Astrocyte (in vitro differentiated cells and primary cell): ENCODE data around the gene AKAP12. TPM values are rescaled to one million over a fixed set of nuclear protein-coding genes. Genes with fewer than 3 reads are reported as not detected.
A peak's percentile ranks its signal among the peaks of the same experiment; 100 is the strongest.

Experiments
- DNase-seq: peaks from one replicate; pipeline ENCODE4 v3.0.0-alpha.2; 2010; ENCODE audit warnings: low read depth
- FAIRE-seq: peaks from 2 replicates; lab custom pipeline; 2011; peaks lifted over from hg19 to GRCh38; lab: Jason Lieb, UNC
- H2AFZ ChIP-seq: 2 replicates; pipeline ENCODE4 v1.6.0; 2012; ENCODE audit warnings: low read depth, low read length, inconsistent platforms
- H3K27ac ChIP-seq: 2 replicates; pipeline ENCODE4 v1.5.1; 2011; ENCODE audit warnings: low read depth, low read length, inconsistent platforms
- H3K27me3 ChIP-seq: 2 replicates; pipeline ENCODE4 v1.6.0; 2011; ENCODE audit warnings: low read length, inconsistent platforms; ENCODE audit not compliant: insufficient read depth
- H3K36me3 ChIP-seq: 2 replicates; pipeline ENCODE4 v1.5.1; 2011; ENCODE audit warnings: low read length, inconsistent platforms; ENCODE audit not compliant: insufficient read depth
- H3K4me1 ChIP-seq: 2 replicates; pipeline ENCODE4 v1.5.1; 2011; ENCODE audit warnings: low read length, inconsistent platforms; ENCODE audit not compliant: insufficient read depth
- H3K4me2 ChIP-seq: 2 replicates; pipeline ENCODE4 v1.6.0; 2012; ENCODE audit warnings: low read length, inconsistent platforms
- H3K4me3 ChIP-seq: 2 replicates; pipeline ENCODE4 v1.5.1; 2011; ENCODE audit warnings: low read depth, mild to moderate bottlenecking, low read length, inconsistent platforms; ENCODE audit not compliant: insufficient read depth
- H3K79me2 ChIP-seq: 2 replicates; pipeline ENCODE4 v1.6.0; 2012; ENCODE audit warnings: mild to moderate bottlenecking, low read length, inconsistent platforms; ENCODE audit not compliant: insufficient read depth
- H3K9ac ChIP-seq: 2 replicates; pipeline ENCODE4 v1.6.0; 2012; ENCODE audit warnings: mild to moderate bottlenecking, low read length, inconsistent platforms
- H3K9me3 ChIP-seq: 2 replicates; pipeline ENCODE4 v1.5.1; 2012; ENCODE audit warnings: low read depth, mild to moderate bottlenecking, low read length, inconsistent platforms; ENCODE audit not compliant: insufficient read depth
- H4K20me1 ChIP-seq: 2 replicates; pipeline ENCODE4 v1.6.0; 2012; ENCODE audit warnings: low read length, inconsistent platforms; ENCODE audit not compliant: insufficient read depth
- H3K27ac Mint-ChIP-seq: one replicate; pipeline ENCODE4 v1.8.0; 2021; ENCODE audit warnings: mild to moderate bottlenecking, mixed read lengths; ENCODE audit not compliant: unreplicated experiment
- H3K27me3 Mint-ChIP-seq: one replicate; pipeline ENCODE4 v1.8.0; 2021; ENCODE audit warnings: low read depth, mixed read lengths; ENCODE audit not compliant: unreplicated experiment
- H3K36me3 Mint-ChIP-seq: one replicate; pipeline ENCODE4 v1.8.0; 2021; ENCODE audit warnings: low read depth, mixed read lengths; ENCODE audit not compliant: unreplicated experiment
- H3K4me1 Mint-ChIP-seq: one replicate; pipeline ENCODE4 v1.8.0; 2021; ENCODE audit warnings: low read depth, mixed read lengths; ENCODE audit not compliant: unreplicated experiment
- H3K4me3 Mint-ChIP-seq: one replicate; pipeline ENCODE4 v1.8.0; 2021; ENCODE audit warnings: mild to moderate bottlenecking, moderate library complexity, mixed read lengths; ENCODE audit not compliant: unreplicated experiment
- H3K9me3 Mint-ChIP-seq: one replicate; pipeline ENCODE4 v1.8.0; 2021; ENCODE audit warnings: mild to moderate bottlenecking, mixed read lengths; ENCODE audit not compliant: unreplicated experiment
- EZH2 ChIP-seq: IDR thresholded peaks from 2 replicates; pipeline ENCODE4 v1.6.1; 2012; ENCODE audit warnings: mild to moderate bottlenecking, low read length, inconsistent platforms; ENCODE audit not compliant: insufficient read depth
- total RNA-seq: library from RNA; stranded (reverse); gene quantifications from 2 replicates; pipeline ENCODE4 v1.2.1, GENCODE V29; 2021
- TF ChIP-seq, protein P1 (sequence below): IDR thresholded peaks from 2 replicates; pipeline ENCODE4 v1.5.1; 2011; ENCODE audit warnings: low read depth, mild to moderate bottlenecking, inconsistent platforms, low read length, moderate library complexity; ENCODE audit not compliant: insufficient read depth

The AKAP12 gene
- total RNA-seq, 1 donor from 2014 or later: 115 TPM

GRCh38 chr6:151285122-151285521, 45.4 kb downstream of the AKAP12 start:
- peaks cover 29% of the 10 kb centered on the region for H3K4me1 Mint-ChIP-seq
- H3K4me3 ChIP-seq: no peak overlapping the region
- H3K4me1 ChIP-seq: peaks cover 10% of the 10 kb centered on the region
- no peaks in the 10 kb centered on the region for H3K9me3 ChIP-seq
- H3K36me3 Mint-ChIP-seq: peaks cover 12% of the 10 kb centered on the region
- H3K9ac ChIP-seq: no peak overlapping the region
- no peaks in the 10 kb centered on the region for H3K27me3 ChIP-seq
- no peak overlapping the region for H2AFZ ChIP-seq
- H4K20me1 ChIP-seq: peaks cover 69% of the 10 kb centered on the region
- H3K27me3 Mint-ChIP-seq: no peaks in the 10 kb centered on the region
- peak; percentile 77 for DNase-seq
- H3K4me2 ChIP-seq: peak overlapping the region; percentile 26
- H3K4me3 Mint-ChIP-seq: no peak overlapping the region
- peak; percentile 45 for FAIRE-seq
- no peaks in the 10 kb centered on the region for H3K9me3 Mint-ChIP-seq
- peak overlapping the region; percentile 55 for H3K27ac Mint-ChIP-seq
- H3K36me3 ChIP-seq: no peaks in the 10 kb centered on the region
- peaks cover 96% of the 10 kb centered on the region for H3K79me2 ChIP-seq
- peak overlapping the region; percentile 18 for H3K27ac ChIP-seq
- TF ChIP-seq EZH2: no peak
- TF ChIP-seq, protein P1, sequence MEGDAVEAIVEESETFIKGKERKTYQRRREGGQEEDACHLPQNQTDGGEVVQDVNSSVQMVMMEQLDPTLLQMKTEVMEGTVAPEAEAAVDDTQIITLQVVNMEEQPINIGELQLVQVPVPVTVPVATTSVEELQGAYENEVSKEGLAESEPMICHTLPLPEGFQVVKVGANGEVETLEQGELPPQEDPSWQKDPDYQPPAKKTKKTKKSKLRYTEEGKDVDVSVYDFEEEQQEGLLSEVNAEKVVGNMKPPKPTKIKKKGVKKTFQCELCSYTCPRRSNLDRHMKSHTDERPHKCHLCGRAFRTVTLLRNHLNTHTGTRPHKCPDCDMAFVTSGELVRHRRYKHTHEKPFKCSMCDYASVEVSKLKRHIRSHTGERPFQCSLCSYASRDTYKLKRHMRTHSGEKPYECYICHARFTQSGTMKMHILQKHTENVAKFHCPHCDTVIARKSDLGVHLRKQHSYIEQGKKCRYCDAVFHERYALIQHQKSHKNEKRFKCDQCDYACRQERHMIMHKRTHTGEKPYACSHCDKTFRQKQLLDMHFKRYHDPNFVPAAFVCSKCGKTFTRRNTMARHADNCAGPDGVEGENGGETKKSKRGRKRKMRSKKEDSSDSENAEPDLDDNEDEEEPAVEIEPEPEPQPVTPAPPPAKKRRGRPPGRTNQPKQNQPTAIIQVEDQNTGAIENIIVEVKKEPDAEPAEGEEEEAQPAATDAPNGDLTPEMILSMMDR: no peak

DNA sequence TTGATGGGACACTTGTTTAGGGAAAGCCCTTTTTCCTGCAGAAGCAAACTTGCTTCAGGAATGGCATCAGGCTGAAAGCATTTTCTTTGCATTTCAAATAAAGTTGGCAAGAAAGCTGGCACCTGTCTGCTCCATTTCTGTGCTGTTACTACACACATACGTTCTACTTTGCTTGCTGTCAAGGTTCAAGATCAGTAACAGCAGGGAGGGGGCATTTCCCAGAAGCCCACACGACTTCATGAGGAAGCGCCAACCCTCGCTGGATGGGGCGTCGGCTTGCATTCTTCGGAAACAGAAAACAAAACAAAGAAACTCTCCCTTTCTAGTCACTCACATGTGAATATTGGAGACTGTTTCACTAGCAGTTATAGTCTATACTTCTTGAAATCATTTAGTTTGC, 46.4 kb downstream of the AKAP12 start:
- no peaks in the 10 kb centered on the region for H3K27me3 ChIP-seq

More for the DNA sequence above, 46.4 kb downstream of the AKAP12 start:
- Histone ChIP-seq H4K20me1 (peaks cover 73% of the 10 kb centered on the region), H2AFZ (no peak overlapping the region), H3K4me1 (peaks cover 14% of the 10 kb centered on the region), H3K9ac (no peak overlapping the region), H3K36me3 (no peaks in the 10 kb centered on the region), H3K9me3 (no peaks in the 10 kb centered on the region), H3K27ac (no peak overlapping the region), H3K4me3 (no peak overlapping the region), H3K79me2 (peaks cover 95% of the 10 kb centered on the region), H3K4me2 (peak overlapping the region; percentile 19)
- Mint-ChIP-seq H3K4me3 (no peak overlapping the region), H3K36me3 (peaks cover 14% of the 10 kb centered on the region), H3K4me1 (peaks cover 27% of the 10 kb centered on the region), H3K27ac (no peak overlapping the region), H3K9me3 (no peaks in the 10 kb centered on the region), H3K27me3 (no peaks in the 10 kb centered on the region)
- no peak for FAIRE-seq
- TF ChIP-seq, protein P1: no peak
- no peak for TF ChIP-seq EZH2
- DNase-seq: no peak
